GM19438 (cell line): ENCODE measurements around the gene POU5F1.
"Not testable (repeated sequence)": the region's sequence is repeated elsewhere in the genome, so short reads cannot be mapped to it uniquely, and the experiment has no call there.

Experiments used
- ATAC-seq: cut with Tn5 transposase; IDR thresholded peaks from one replicate; pipeline ENCODE4 v1.9.1; 2021; ENCODE audit warnings: low read depth; ENCODE audit not compliant: unreplicated experiment

POU5F1 gene

GRCh38 chr6:31170600-31170881 lies at the start of gene POU5F1:
Gene POU5F1 (minus strand): TSS chr6:31170682. CDS start chr6:31170620, 62 bp downstream.
- no peak for ATAC-seq

DNA sequence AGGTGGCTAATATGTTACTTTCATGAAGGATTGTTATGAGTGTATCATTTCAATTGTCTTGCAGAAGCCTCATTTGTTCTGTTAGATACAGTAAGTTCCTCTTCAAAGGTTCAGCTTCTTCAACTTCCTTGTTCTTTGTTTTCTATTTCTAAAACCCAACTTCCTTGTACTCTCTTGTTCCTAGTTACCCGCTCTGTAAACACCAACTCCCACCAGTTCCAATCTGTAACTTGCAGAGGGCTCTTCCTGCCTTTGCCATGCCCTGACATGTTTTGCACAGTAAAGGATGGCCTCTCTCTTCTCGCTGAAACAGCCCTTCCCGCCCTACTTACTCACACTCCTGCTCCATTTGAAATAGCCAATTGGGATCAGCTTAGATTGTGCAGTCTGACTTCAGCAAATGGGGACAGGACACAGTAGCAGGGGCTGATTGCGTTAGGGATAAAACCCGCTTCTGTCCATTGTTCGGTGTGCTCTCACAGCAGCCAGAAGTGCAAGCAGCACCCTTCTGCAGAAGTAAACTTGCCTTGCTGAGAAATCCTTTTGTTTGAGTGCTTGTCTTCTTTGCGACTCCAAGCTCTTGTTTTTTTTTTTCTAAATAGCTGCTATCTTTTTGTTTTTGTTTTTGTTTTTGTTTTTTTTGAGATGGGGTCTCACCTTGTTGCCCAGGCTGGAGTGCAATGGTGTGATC lies 45.9 kb upstream of the POU5F1 start:
- ATAC-seq, result no peak

DNA sequence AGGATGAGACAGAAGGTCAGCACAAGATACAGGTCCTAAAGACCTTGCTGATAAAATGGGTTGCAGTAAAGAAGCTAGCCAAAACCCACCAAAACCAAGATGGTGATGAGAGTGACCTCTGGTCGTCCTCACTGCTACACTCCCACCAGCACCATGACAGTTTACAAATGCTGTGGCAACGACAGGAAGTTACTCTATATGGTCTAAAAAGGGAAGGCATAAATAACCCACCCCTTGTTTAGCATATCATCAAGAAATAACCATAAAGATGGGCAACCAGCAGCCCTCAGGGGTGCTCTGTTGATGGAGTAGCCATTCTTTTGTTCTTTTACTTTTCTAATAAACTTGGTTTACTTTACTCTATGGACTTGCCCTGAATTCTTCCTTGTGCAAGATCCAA lies 44.7 kb upstream of the POU5F1 start:
- not testable (repeated sequence) for ATAC-seq

DNA sequence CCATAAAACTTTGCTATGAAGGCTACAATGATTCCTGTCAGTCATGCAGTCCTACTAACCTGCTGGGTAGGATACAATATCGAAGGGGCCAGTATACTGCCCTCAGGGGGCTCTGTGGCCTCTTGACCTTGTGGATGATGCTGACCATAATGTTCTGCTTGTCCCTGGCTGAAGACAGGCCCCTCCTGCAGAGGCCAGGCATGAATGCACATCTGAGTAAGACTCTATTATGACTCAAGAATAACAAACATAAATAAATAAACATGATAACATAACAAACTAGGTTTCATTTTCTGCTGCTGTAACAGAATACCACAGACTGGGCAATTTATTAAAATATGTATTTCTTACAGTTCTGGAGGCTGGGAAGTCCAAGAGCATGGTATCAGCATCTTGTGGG lies 44.0 kb upstream of the POU5F1 start:
- no peak for ATAC-seq

- ATAC-seq, result no peak
Observed at GRCh38 chr6:31210741-31211532, 40.5 kb upstream of the POU5F1 start.

DNA sequence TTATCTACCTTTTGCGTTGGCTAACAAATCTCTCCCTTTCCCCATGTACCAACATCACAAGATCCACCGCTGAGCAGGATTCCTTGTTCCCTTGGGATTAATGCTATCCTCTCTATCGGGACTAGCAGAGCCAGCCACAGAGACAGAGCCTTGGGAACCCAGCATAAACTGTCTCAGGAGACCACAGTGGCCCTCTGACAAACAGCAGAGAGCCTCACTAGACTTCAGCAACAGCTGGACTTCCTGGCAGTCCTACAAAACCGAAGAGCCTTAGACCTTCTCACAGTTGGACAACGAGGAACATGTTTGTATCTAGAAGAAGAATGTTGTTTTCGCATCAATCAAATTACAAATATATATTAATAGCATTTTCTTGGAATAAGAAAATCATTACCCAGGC lies 39.6 kb upstream of the POU5F1 start:
- ATAC-seq, result no peak

DNA sequence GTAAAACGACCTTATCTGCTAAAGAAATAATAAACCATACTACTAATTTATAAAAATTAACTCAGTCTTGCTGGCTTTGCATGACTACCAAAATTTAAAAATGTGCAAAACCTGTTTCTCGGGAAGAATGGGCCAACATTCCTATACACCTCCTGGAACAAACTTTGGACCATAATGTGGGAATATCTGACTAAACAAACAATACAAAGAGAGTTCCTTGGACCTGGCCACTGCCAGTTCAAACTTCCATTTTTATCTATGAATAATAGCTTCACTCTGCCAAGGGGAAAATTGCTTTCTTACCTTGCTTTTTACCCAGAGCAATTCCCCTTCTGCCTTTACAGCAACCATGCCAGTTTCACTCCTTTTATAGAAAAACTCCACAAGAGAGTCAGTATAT lies 38.7 kb upstream of the POU5F1 start:
- ATAC-seq, result no peak

GRCh38 chr6:31208506-31208905 lies 38.0 kb upstream of the POU5F1 start:
- no peak for ATAC-seq

DNA sequence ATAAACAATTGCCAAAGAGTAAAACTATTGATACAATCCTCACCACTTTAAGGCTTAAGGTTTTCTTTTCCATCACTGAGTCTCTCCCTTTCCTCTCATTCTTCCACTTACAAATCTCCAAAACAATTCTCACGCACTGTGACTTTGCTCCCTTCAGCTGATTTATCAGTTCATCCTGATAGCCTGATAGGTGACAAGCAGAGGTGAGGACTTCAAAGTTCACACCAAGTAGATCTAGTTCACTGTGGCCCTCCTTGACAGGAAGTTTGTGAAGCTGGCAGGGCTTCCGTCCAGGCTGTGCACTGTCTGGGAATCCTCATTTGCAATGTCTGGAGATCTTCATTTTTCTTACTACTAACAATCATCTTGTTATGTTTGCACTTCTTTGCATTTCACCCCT lies 35.2 kb upstream of the POU5F1 start:
- no peak for ATAC-seq

- ATAC-seq, result no peak
Observed at GRCh38 chr6:31204751-31205145, 34.3 kb upstream of the POU5F1 start.

DNA sequence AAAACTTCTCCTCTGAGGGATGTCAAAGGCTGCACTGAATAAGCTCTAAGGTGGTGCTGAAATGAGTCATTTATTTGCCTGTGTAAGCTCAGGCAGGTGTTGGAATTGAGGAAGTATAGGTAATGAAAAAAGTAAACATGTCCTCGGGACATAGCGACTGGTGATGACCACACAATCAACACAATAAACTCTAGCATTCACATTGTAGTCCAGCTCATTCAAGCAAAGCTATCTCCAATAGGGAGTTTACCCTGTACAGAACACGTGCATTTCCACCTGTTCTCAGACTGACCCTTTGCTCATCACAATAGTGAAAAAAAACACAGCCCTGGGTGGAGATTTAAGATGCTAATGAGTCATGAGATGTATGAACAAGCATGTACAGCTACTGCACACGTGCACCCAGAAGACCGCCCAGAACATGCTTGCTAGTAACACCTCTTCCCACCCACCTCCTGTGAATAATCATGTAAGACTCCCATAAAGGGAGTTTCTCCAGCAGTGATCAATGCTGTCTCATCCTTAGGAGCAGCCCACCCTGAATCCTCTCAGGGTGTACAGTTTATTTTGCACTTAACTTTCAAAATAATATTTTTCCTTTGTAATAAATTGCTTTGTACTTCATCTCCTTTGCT lies 33.0 kb upstream of the POU5F1 start:
- peak; percentile 44 for ATAC-seq

- no peak for ATAC-seq
Observed at GRCh38 chr6:31202259-31203166, 32.0 kb upstream of the POU5F1 start.

DNA sequence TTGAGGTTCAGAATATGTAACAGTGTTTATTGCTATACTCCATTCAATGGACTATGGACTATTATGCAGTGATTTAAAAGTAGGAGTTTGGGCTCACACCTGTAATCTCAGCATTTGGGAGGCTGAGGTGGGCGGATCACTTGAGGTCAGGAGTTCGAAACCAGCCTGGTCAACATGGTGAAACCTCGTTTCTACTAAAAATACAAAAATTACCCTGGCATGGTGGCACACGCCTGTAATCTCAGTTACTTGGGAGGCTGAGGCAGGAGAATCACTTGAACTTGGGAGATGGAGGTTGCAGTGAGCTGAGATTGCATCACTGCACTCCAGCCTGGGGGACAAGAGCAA lies 28.6 kb upstream of the POU5F1 start:
- not testable (repeated sequence) for ATAC-seq

GRCh38 chr6:31197559-31198305 lies 27.2 kb upstream of the POU5F1 start:
- peak; percentile 58 for ATAC-seq

- not testable (repeated sequence) for ATAC-seq
Observed at GRCh38 chr6:31196251-31197022, 26.0 kb upstream of the POU5F1 start.

GRCh38 chr6:31195308-31195979 lies 25.0 kb upstream of the POU5F1 start:
- ATAC-seq, result not testable (repeated sequence)

GRCh38 chr6:31194061-31194834 lies 23.8 kb upstream of the POU5F1 start:
- no peak for ATAC-seq

- no peak for ATAC-seq
Observed at GRCh38 chr6:31193206-31193605, 22.7 kb upstream of the POU5F1 start.
